ENCODE results near the gene ATIC. TPM values are rescaled to one million over a fixed set of nuclear protein-coding genes. Genes with fewer than 3 reads are reported as not detected.

Gene ATIC
- 276 TPM for polyA plus RNA-seq (2012; ENCODE audit: low read depth, missing spikeins)

DNA sequence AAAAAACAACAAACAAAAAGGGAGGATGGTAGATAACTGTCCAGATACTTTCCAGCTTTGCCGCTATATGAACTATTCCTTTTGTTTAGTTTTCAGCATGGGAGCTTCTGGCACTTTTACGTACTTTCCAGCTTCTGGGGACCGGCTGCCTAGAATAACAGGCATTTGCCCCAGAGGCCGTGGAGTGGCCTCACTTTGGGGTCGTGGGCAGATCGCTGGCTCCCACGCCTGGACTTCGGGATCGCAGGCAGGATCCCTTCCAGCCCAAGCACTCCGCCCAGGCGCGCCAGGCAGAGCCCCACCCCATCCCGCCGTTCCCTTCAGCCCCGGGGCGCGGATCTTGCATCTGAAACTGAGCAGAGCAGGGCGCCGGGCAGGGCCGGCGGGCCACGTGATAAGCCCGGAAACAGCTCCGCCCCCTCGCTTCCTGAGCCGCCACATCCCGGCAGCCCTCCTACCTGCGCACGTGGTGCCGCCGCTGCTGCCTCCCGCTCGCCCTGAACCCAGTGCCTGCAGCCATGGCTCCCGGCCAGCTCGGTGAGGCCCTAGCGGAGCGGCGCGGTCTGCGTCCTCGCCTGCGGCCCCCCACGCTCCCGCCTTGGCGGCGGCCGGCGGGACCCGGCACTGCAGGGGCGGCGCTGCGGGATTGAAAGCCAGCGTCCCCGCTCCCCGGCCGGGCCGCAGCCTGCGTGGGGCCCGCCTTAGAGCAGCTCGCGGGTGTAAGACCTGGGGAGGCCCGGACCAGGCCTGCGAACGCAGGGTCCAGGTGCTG lies at the start of gene ATIC:
TSS of gene ATIC (plus strand) at position 435 of the 772 bp plus-strand sequence. CDS start at position 519, 84 bp downstream.
- peak; percentile 96 for FAIRE-seq
- no peak for TF ChIP-seq SPI1 (IDR thresholded peaks at IDR 0.05; ENCODE audit: low read depth, low read length)
- TF ChIP-seq POLR2A (IDR thresholded peaks at IDR 0.05; ENCODE audit: low read depth, low read length), result peak; percentile 82
- peak; percentile 63 for TF ChIP-seq POU2F2 (IDR thresholded peaks at IDR 0.05; ENCODE audit: low read depth, low read length)
- TF ChIP-seq POLR2AphosphoS5 (IDR thresholded peaks at IDR 0.05; ENCODE audit: low read depth, low read length), result peak; percentile 87
- no peak for TF ChIP-seq PAX5 (IDR thresholded peaks at IDR 0.05; ENCODE audit: insufficient read depth, low read length, severe bottlenecking)
- TF ChIP-seq TAF1 (IDR thresholded peaks at IDR 0.05; ENCODE audit: low read depth, low read length), result peak; percentile 82

GRCh38 chr2:215262303-215262702 lies 49.6 kb upstream of the ATIC start:
- FAIRE-seq (no peak), DNase-seq (ENCODE audit: insufficient read length, low spot score) (no peak)
- TF ChIP-seq TAF1 (IDR thresholded peaks at IDR 0.05; ENCODE audit: low read depth, low read length) (no peak), POLR2AphosphoS5 (IDR thresholded peaks at IDR 0.05; ENCODE audit: low read depth, low read length) (no peak), PAX5 (IDR thresholded peaks at IDR 0.05; ENCODE audit: insufficient read depth, low read length, severe bottlenecking) (no peak), POU2F2 (IDR thresholded peaks at IDR 0.05; ENCODE audit: low read depth, low read length) (no peak), POLR2A (IDR thresholded peaks at IDR 0.05; ENCODE audit: low read depth, low read length) (no peak), SPI1 (IDR thresholded peaks at IDR 0.05; ENCODE audit: low read depth, low read length) (no peak)

More for the DNA sequence above, at the start of gene ATIC:
- peak; percentile 85 for DNase-seq (ENCODE audit: insufficient read length, low spot score)

DNA sequence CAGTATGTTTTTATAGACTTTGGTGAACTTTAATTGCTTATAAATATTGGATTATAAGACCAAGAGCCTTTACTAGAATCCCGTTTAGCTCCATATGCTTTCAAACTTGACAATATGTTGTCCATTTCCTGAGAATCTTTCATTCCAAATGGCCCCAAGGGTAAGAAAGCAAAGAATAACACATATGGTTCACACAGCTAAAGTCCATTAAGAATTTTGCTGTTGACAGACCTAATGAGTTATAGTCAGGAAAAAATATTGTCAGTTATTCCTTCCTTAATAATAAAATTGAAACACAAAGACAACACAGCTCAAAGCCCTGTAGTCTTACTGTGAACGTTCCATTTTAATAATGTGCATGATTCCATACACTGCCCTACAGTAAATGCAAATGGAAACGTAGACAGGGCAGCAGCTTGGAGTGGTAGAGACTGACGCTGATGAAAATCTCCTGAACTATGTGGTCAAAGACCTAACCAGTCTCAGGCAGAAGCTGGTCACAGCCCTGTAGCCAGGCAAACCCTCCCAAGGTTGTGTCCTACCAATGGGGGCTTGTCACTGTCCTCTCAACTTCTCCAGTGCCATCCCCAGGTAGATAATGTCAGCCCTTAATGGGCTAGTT lies 49.0 kb upstream of the ATIC start:
- TF ChIP-seq POU2F2 (IDR thresholded peaks at IDR 0.05; ENCODE audit: low read depth, low read length) (no peak), POLR2A (IDR thresholded peaks at IDR 0.05; ENCODE audit: low read depth, low read length) (no peak), PAX5 (IDR thresholded peaks at IDR 0.05; ENCODE audit: insufficient read depth, low read length, severe bottlenecking) (no peak), TAF1 (IDR thresholded peaks at IDR 0.05; ENCODE audit: low read depth, low read length) (no peak), POLR2AphosphoS5 (IDR thresholded peaks at IDR 0.05; ENCODE audit: low read depth, low read length) (no peak), SPI1 (IDR thresholded peaks at IDR 0.05; ENCODE audit: low read depth, low read length) (no peak)
- FAIRE-seq, result no peak
- no peak for DNase-seq (ENCODE audit: insufficient read length, low spot score)

DNA sequence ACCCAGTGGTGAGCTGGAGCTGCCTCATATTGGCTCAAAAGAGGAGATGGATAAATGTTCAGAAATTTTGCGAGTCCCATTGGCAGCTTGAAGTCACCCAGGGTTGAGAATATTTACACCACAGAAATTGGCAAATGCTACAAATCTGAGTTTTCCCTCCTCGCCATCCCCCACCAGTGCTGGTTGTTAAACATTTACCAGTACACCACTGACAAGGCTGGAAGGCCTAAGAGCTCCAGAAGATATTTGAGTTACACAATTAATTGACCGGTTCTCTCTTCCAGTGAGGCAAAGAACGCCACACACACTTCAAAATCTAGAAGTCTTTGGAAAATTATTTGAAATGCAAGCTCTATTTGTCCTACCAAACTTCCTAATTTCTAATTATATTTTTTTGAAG lies 47.5 kb upstream of the ATIC start:
- TF ChIP-seq POLR2A (IDR thresholded peaks at IDR 0.05; ENCODE audit: low read depth, low read length), result no peak
- TF ChIP-seq PAX5 (IDR thresholded peaks at IDR 0.05; ENCODE audit: insufficient read depth, low read length, severe bottlenecking), result no peak
- TF ChIP-seq TAF1 (IDR thresholded peaks at IDR 0.05; ENCODE audit: low read depth, low read length), result no peak
- TF ChIP-seq SPI1 (IDR thresholded peaks at IDR 0.05; ENCODE audit: low read depth, low read length), result no peak
- TF ChIP-seq POU2F2 (IDR thresholded peaks at IDR 0.05; ENCODE audit: low read depth, low read length), result no peak
- no peak for TF ChIP-seq POLR2AphosphoS5 (IDR thresholded peaks at IDR 0.05; ENCODE audit: low read depth, low read length)
- DNase-seq (ENCODE audit: insufficient read length, low spot score), result no peak
- FAIRE-seq, result no peak

GRCh38 chr2:215269397-215270117 lies 42.3 kb upstream of the ATIC start:
- FAIRE-seq (no peak), DNase-seq (ENCODE audit: insufficient read length, low spot score) (no peak)
- no peak for TF ChIP-seq POLR2A (IDR thresholded peaks at IDR 0.05; ENCODE audit: low read depth, low read length)
- TF ChIP-seq PAX5 (IDR thresholded peaks at IDR 0.05; ENCODE audit: insufficient read depth, low read length, severe bottlenecking), result no peak
- no peak for TF ChIP-seq SPI1 (IDR thresholded peaks at IDR 0.05; ENCODE audit: low read depth, low read length)

- no peak for TF ChIP-seq PAX5 (IDR thresholded peaks at IDR 0.05; ENCODE audit: insufficient read depth, low read length, severe bottlenecking)
- TF ChIP-seq POU2F2 (IDR thresholded peaks at IDR 0.05; ENCODE audit: low read depth, low read length), result no peak
- FAIRE-seq (no peak), DNase-seq (ENCODE audit: insufficient read length, low spot score) (no peak)
Measured at GRCh38 chr2:215270118-215270451, 41.8 kb upstream of the ATIC start.

GRCh38 chr2:215271446-215271845 lies 40.4 kb upstream of the ATIC start:
- FAIRE-seq (no peak), DNase-seq (ENCODE audit: insufficient read length, low spot score) (no peak)
- TF ChIP-seq POLR2AphosphoS5 (IDR thresholded peaks at IDR 0.05; ENCODE audit: low read depth, low read length), result no peak
- no peak for TF ChIP-seq PAX5 (IDR thresholded peaks at IDR 0.05; ENCODE audit: insufficient read depth, low read length, severe bottlenecking)
- TF ChIP-seq POLR2A (IDR thresholded peaks at IDR 0.05; ENCODE audit: low read depth, low read length), result no peak
- TF ChIP-seq TAF1 (IDR thresholded peaks at IDR 0.05; ENCODE audit: low read depth, low read length), result no peak

GRCh38 chr2:215272918-215273317 lies 38.9 kb upstream of the ATIC start:
- no peak for DNase-seq (ENCODE audit: insufficient read length, low spot score)
- FAIRE-seq, result peak; percentile 20
- no peak for TF ChIP-seq POLR2AphosphoS5 (IDR thresholded peaks at IDR 0.05; ENCODE audit: low read depth, low read length)
- TF ChIP-seq POLR2A (IDR thresholded peaks at IDR 0.05; ENCODE audit: low read depth, low read length), result no peak
- no peak for TF ChIP-seq POU2F2 (IDR thresholded peaks at IDR 0.05; ENCODE audit: low read depth, low read length)
- no peak for TF ChIP-seq PAX5 (IDR thresholded peaks at IDR 0.05; ENCODE audit: insufficient read depth, low read length, severe bottlenecking)
- TF ChIP-seq TAF1 (IDR thresholded peaks at IDR 0.05; ENCODE audit: low read depth, low read length), result no peak
- TF ChIP-seq SPI1 (IDR thresholded peaks at IDR 0.05; ENCODE audit: low read depth, low read length), result no peak

GRCh38 chr2:215274829-215275228 lies 37.0 kb upstream of the ATIC start:
- no peak for DNase-seq (ENCODE audit: insufficient read length, low spot score)
- FAIRE-seq, result no peak
- TF ChIP-seq SPI1 (IDR thresholded peaks at IDR 0.05; ENCODE audit: low read depth, low read length) (no peak), POU2F2 (IDR thresholded peaks at IDR 0.05; ENCODE audit: low read depth, low read length) (no peak), PAX5 (IDR thresholded peaks at IDR 0.05; ENCODE audit: insufficient read depth, low read length, severe bottlenecking) (no peak), POLR2A (IDR thresholded peaks at IDR 0.05; ENCODE audit: low read depth, low read length) (no peak), POLR2AphosphoS5 (IDR thresholded peaks at IDR 0.05; ENCODE audit: low read depth, low read length) (no peak), TAF1 (IDR thresholded peaks at IDR 0.05; ENCODE audit: low read depth, low read length) (no peak)
